ENCODE measurements around the gene FAM120A. TPM values are rescaled to one million over a fixed set of nuclear protein-coding genes. Genes with fewer than 3 reads are reported as not detected.
A peak's percentile ranks its signal among the peaks of the same experiment; 100 is the strongest.

Gene FAM120A
- total and polyA plus RNA-seq, 7 experiments from 2014 or later: 9.0 to 136 (median 80.2) TPM

GRCh38 chr9:93471124-93471523 lies 19.6 kb downstream of the FAM120A start:
- Mint-ChIP-seq H3K9me3 (no peaks in the 10 kb centered on the region), H3K36me3 (peaks cover 0 to 26% (median 21%) of the 10 kb centered on the region in 5 donors), H3K27ac (no peak overlapping the region), H3K4me3 (no peak overlapping the region), H3K27me3 (no peaks in the 10 kb centered on the region), H3K4me1 (peaks cover 52 to 67% (median 59%) of the 10 kb centered on the region in 7 donors)
- DNase-seq: no peak
- ChIA-PET CTCF (no interaction called here), POLR2A (no interaction called here)
- H3K36me3 ChIP-seq (ENCODE audit: control insufficient read depth in 2 of 3, insufficient read depth in 3 of 3, low read length in 3 of 3): peaks cover 0 to 10% (median 5%) of the 10 kb centered on the region in 3 experiments
- ATAC-seq: no peak
- H3K4me3 ChIP-seq (ENCODE audit: low read length): no peak overlapping the region
- H3K4me1 ChIP-seq (ENCODE audit: control insufficient read depth in 2 of 2, insufficient read depth in 2 of 2, low read length in 2 of 2): peaks cover 18 to 19% of the 10 kb centered on the region in 2 donors
- intact Hi-C loops (cut with micrococcal nuclease): no loop called here
- no peaks in the 10 kb centered on the region for H3K27me3 ChIP-seq (ENCODE audit: control insufficient read depth in 2 of 2, insufficient read depth in 2 of 2, low read length in 2 of 2)
- no peaks in the 10 kb centered on the region for H3K9me3 ChIP-seq (ENCODE audit: control insufficient read depth in 2 of 3, low read length in 3 of 3)
- no peak overlapping the region for H3K27ac ChIP-seq (ENCODE audit: low read depth, low read length)

GRCh38 chr9:93473411-93473810 lies 21.9 kb downstream of the FAM120A start:
- no peaks in the 10 kb centered on the region for H3K9me3 Mint-ChIP-seq
- Histone ChIP-seq H3K27me3 (ENCODE audit: control insufficient read depth in 2 of 2, insufficient read depth in 2 of 2, low read length in 2 of 2) (no peaks in the 10 kb centered on the region), H3K4me1 (ENCODE audit: control insufficient read depth in 2 of 2, insufficient read depth in 2 of 2, low read length in 2 of 2) (peaks cover 6 to 10% of the 10 kb centered on the region in 2 donors), H3K9me3 (ENCODE audit: control insufficient read depth in 2 of 3, low read length in 3 of 3) (no peaks in the 10 kb centered on the region), H3K36me3 (ENCODE audit: control insufficient read depth in 2 of 3, insufficient read depth in 3 of 3, low read length in 3 of 3) (peaks cover 0 to 10% (median 5%) of the 10 kb centered on the region in 3 experiments), H3K4me3 (ENCODE audit: low read length) (no peak overlapping the region), H3K27ac (ENCODE audit: low read depth, low read length) (no peak overlapping the region)
- H3K27ac Mint-ChIP-seq: no peak overlapping the region
- ATAC-seq (no peak), DNase-seq (no peak)
- H3K27me3 Mint-ChIP-seq: no peaks in the 10 kb centered on the region
- H3K4me3 Mint-ChIP-seq: no peak overlapping the region
- CTCF ChIA-PET: interaction anchor here (1.2 kb wide), 1 partner anchor 10 kb away, joined by 4 read pairs; no protein-coding TSS in a partner anchor
- H3K4me1 Mint-ChIP-seq: peaks cover 31 to 54% (median 47%) of the 10 kb centered on the region in 7 donors
- POLR2A ChIA-PET: no interaction called here
- intact Hi-C loops (cut with micrococcal nuclease): no loop called here
- peaks cover 0 to 41% (median 24%) of the 10 kb centered on the region in 5 donors for H3K36me3 Mint-ChIP-seq

- no peak overlapping the region for H3K27ac Mint-ChIP-seq
- H3K36me3 Mint-ChIP-seq: peaks cover 0 to 48% (median 22%) of the 10 kb centered on the region in 5 donors
- H3K4me3 Mint-ChIP-seq: no peak overlapping the region
- Histone ChIP-seq H3K36me3 (ENCODE audit: control insufficient read depth in 2 of 3, insufficient read depth in 3 of 3, low read length in 3 of 3) (peaks cover 0 to 10% (median 5%) of the 10 kb centered on the region in 3 experiments), H3K27ac (ENCODE audit: low read depth, low read length) (no peak overlapping the region), H3K4me1 (ENCODE audit: control insufficient read depth in 2 of 2, insufficient read depth in 2 of 2, low read length in 2 of 2) (peaks cover 3 to 4% of the 10 kb centered on the region in 2 donors), H3K4me3 (ENCODE audit: low read length) (no peak overlapping the region), H3K27me3 (ENCODE audit: control insufficient read depth in 2 of 2, insufficient read depth in 2 of 2, low read length in 2 of 2) (no peaks in the 10 kb centered on the region), H3K9me3 (ENCODE audit: control insufficient read depth in 2 of 3, low read length in 3 of 3) (no peaks in the 10 kb centered on the region)
- no peaks in the 10 kb centered on the region for H3K9me3 Mint-ChIP-seq
- ChIA-PET CTCF (no interaction called here), POLR2A (no interaction called here)
- DNase-seq: no peak
- no peaks in the 10 kb centered on the region for H3K27me3 Mint-ChIP-seq
- ATAC-seq: no peak
- intact Hi-C loops (cut with micrococcal nuclease): no loop called here
- H3K4me1 Mint-ChIP-seq: peaks cover 26 to 47% (median 38%) of the 10 kb centered on the region in 7 donors
Measured at GRCh38 chr9:93475108-93475507, 23.6 kb downstream of the FAM120A start.

- Mint-ChIP-seq H3K36me3 (peaks cover 0 to 47% (median 22%) of the 10 kb centered on the region in 5 donors), H3K4me1 (peaks cover 23 to 45% (median 36%) of the 10 kb centered on the region in 7 donors), H3K9me3 (no peaks in the 10 kb centered on the region), H3K27me3 (no peaks in the 10 kb centered on the region), H3K4me3 (no peak overlapping the region), H3K27ac (peak overlapping the region in 1 of 9 donors; percentile 20)
- H3K27me3 ChIP-seq (ENCODE audit: control insufficient read depth in 2 of 2, insufficient read depth in 2 of 2, low read length in 2 of 2): no peaks in the 10 kb centered on the region
- no peak for ATAC-seq
- H3K4me1 ChIP-seq (ENCODE audit: control insufficient read depth in 2 of 2, insufficient read depth in 2 of 2, low read length in 2 of 2): peaks cover 0 to 3% of the 10 kb centered on the region in 2 donors
- ChIA-PET CTCF (no interaction called here), POLR2A (no interaction called here)
- DNase-seq: no peak
- peaks cover 0 to 10% (median 5%) of the 10 kb centered on the region in 3 experiments for H3K36me3 ChIP-seq (ENCODE audit: control insufficient read depth in 2 of 3, insufficient read depth in 3 of 3, low read length in 3 of 3)
- H3K4me3 ChIP-seq (ENCODE audit: low read length): no peak overlapping the region
- H3K27ac ChIP-seq (ENCODE audit: low read depth, low read length): no peak overlapping the region
- intact Hi-C loops (cut with micrococcal nuclease): no loop called here
- no peaks in the 10 kb centered on the region for H3K9me3 ChIP-seq (ENCODE audit: control insufficient read depth in 2 of 3, low read length in 3 of 3)
Measured at GRCh38 chr9:93475856-93476255, 24.4 kb downstream of the FAM120A start.

- no peak overlapping the region for H3K27ac ChIP-seq (ENCODE audit: low read depth, low read length)
- no peaks in the 10 kb centered on the region for H3K27me3 ChIP-seq (ENCODE audit: control insufficient read depth in 2 of 2, insufficient read depth in 2 of 2, low read length in 2 of 2)
- no peaks in the 10 kb centered on the region for H3K9me3 Mint-ChIP-seq
- H3K4me3 ChIP-seq (ENCODE audit: low read length): no peak overlapping the region
- ChIA-PET POLR2A (no interaction called here), CTCF (no interaction called here)
- H3K27me3 Mint-ChIP-seq: no peaks in the 10 kb centered on the region
- peaks cover 0 to 3% of the 10 kb centered on the region in 2 donors for H3K4me1 ChIP-seq (ENCODE audit: control insufficient read depth in 2 of 2, insufficient read depth in 2 of 2, low read length in 2 of 2)
- H3K36me3 ChIP-seq (ENCODE audit: control insufficient read depth in 2 of 3, insufficient read depth in 3 of 3, low read length in 3 of 3): peaks cover 0 to 5% (median 4%) of the 10 kb centered on the region in 3 experiments
- ATAC-seq (no peak), DNase-seq (no peak)
- H3K9me3 ChIP-seq (ENCODE audit: control insufficient read depth in 2 of 3, low read length in 3 of 3): no peaks in the 10 kb centered on the region
- H3K36me3 Mint-ChIP-seq: peaks cover 0 to 47% (median 22%) of the 10 kb centered on the region in 5 donors
- peaks cover 24 to 49% (median 37%) of the 10 kb centered on the region in 7 donors for H3K4me1 Mint-ChIP-seq
- intact Hi-C loops (cut with micrococcal nuclease): no loop called here
- H3K4me3 Mint-ChIP-seq: no peak overlapping the region
- H3K27ac Mint-ChIP-seq: peak overlapping the region in 1 of 9 donors; percentile 3
Measured at GRCh38 chr9:93476924-93477323, 25.4 kb downstream of the FAM120A start.

- no peak for ATAC-seq
- Histone ChIP-seq H3K9me3 (ENCODE audit: control insufficient read depth in 2 of 3, low read length in 3 of 3) (no peaks in the 10 kb centered on the region), H3K27ac (ENCODE audit: low read depth, low read length) (no peak overlapping the region), H3K4me3 (ENCODE audit: low read length) (no peak overlapping the region), H3K27me3 (ENCODE audit: control insufficient read depth in 2 of 2, insufficient read depth in 2 of 2, low read length in 2 of 2) (no peaks in the 10 kb centered on the region), H3K36me3 (ENCODE audit: control insufficient read depth in 2 of 3, insufficient read depth in 3 of 3, low read length in 3 of 3) (peaks cover 0 to 8% (median 3%) of the 10 kb centered on the region in 3 experiments), H3K4me1 (ENCODE audit: control insufficient read depth in 2 of 2, insufficient read depth in 2 of 2, low read length in 2 of 2) (peaks cover 0 to 3% of the 10 kb centered on the region in 2 donors)
- POLR2A ChIA-PET: no interaction called here
- Mint-ChIP-seq H3K36me3 (peaks cover 0 to 44% (median 17%) of the 10 kb centered on the region in 5 donors), H3K4me3 (no peak overlapping the region), H3K9me3 (no peaks in the 10 kb centered on the region), H3K4me1 (peaks cover 22 to 47% (median 37%) of the 10 kb centered on the region in 7 donors), H3K27me3 (no peaks in the 10 kb centered on the region), H3K27ac (peak overlapping the region in 2 of 9 donors; percentile 3 to 7)
- CTCF ChIA-PET: no interaction called here
- no peak for DNase-seq
- intact Hi-C loops (cut with micrococcal nuclease): no loop called here
Measured at GRCh38 chr9:93477397-93477796, 25.9 kb downstream of the FAM120A start.

- H3K4me3 ChIP-seq (ENCODE audit: low read length): no peak overlapping the region
- H3K27me3 ChIP-seq (ENCODE audit: control insufficient read depth in 2 of 2, insufficient read depth in 2 of 2, low read length in 2 of 2): no peaks in the 10 kb centered on the region
- peaks cover 0 to 3% of the 10 kb centered on the region in 2 donors for H3K4me1 ChIP-seq (ENCODE audit: control insufficient read depth in 2 of 2, insufficient read depth in 2 of 2, low read length in 2 of 2)
- ChIA-PET CTCF (no interaction called here), POLR2A (no interaction called here)
- peaks cover 0 to 22% (median 0%) of the 10 kb centered on the region in 3 experiments for H3K36me3 ChIP-seq (ENCODE audit: control insufficient read depth in 2 of 3, insufficient read depth in 3 of 3, low read length in 3 of 3)
- H3K4me1 Mint-ChIP-seq: peaks cover 21 to 51% (median 35%) of the 10 kb centered on the region in 7 donors
- no peak overlapping the region for H3K27ac ChIP-seq (ENCODE audit: low read depth, low read length)
- peak overlapping the region in 1 of 9 donors; percentile 36 for H3K27ac Mint-ChIP-seq
- no peak for ATAC-seq
- no peak for DNase-seq
- intact Hi-C loops (cut with micrococcal nuclease): no loop called here
- no peaks in the 10 kb centered on the region for H3K27me3 Mint-ChIP-seq
- no peaks in the 10 kb centered on the region for H3K9me3 ChIP-seq (ENCODE audit: control insufficient read depth in 2 of 3, low read length in 3 of 3)
- H3K4me3 Mint-ChIP-seq: no peak overlapping the region
- H3K36me3 Mint-ChIP-seq: peaks cover 0 to 51% (median 20%) of the 10 kb centered on the region in 5 donors
- no peaks in the 10 kb centered on the region for H3K9me3 Mint-ChIP-seq
Measured at GRCh38 chr9:93479726-93480125, 28.2 kb downstream of the FAM120A start.
